Liver (tissue), 3 donors: ENCODE measurements around the gene PSMB4.

ENCODE experiments used
- ATF3 ChIP-seq: IDR thresholded peaks from 2 replicates; pipeline ENCODE4 v1.6.1; 2016; ENCODE audit warnings: antibody characterized with exemption
- CTCF ChIP-seq: fragments of 150-350 bp; IDR thresholded peaks from 2 replicates; pipeline ENCODE4 v1.5.1; 2017; ENCODE audit warnings: improper control_type of control experiment, low read depth, low read length; ENCODE audit not compliant: missing input control
- EGR1 ChIP-seq, 2 donors: IDR thresholded peaks; 2 replicates each; pipeline ENCODE4 v1.6.1; 2016 to 2018; ENCODE audit warnings: antibody characterized with exemption in 2 of 2, low read depth in 2 of 2
- GABPA ChIP-seq, 2 donors: IDR thresholded peaks in 1 of 2; conservative IDR thresholded peaks in 1 of 2; 2 replicates each; pipeline ENCODE4 v1.6.1; 2016; ENCODE audit warnings: antibody characterized with exemption in 2 of 2, mild to moderate bottlenecking in 1 of 2, moderate library complexity in 1 of 2
- MAX ChIP-seq: IDR thresholded peaks from 2 replicates; pipeline ENCODE4 v1.6.1; 2016; ENCODE audit warnings: antibody characterized with exemption
- RAD21 ChIP-seq, 2 donors: IDR thresholded peaks; 2 replicates each; pipeline ENCODE4 v1.6.1; 2016; ENCODE audit warnings: antibody characterized with exemption in 2 of 2, mild to moderate bottlenecking in 2 of 2
- REST ChIP-seq: IDR thresholded peaks from 2 replicates; pipeline ENCODE4 v1.6.1; 2016; ENCODE audit warnings: antibody characterized with exemption, mild to moderate bottlenecking
- RXRA ChIP-seq, 2 donors: IDR thresholded peaks; 2 replicates each; pipeline ENCODE4 v1.6.1; 2017 to 2018; ENCODE audit warnings: antibody characterized with exemption in 2 of 2, mild to moderate bottlenecking in 1 of 2
- SP1 ChIP-seq: IDR thresholded peaks from 2 replicates; pipeline ENCODE4 v1.6.1; 2018; ENCODE audit warnings: antibody characterized with exemption, mild to moderate bottlenecking
- TAF1 ChIP-seq: conservative IDR thresholded peaks from 2 replicates; pipeline ENCODE4 v1.6.1; 2016; ENCODE audit warnings: antibody characterized with exemption, mild to moderate bottlenecking
- ZBTB33 ChIP-seq: IDR thresholded peaks from 2 replicates; pipeline ENCODE4 v1.6.1; 2016; ENCODE audit warnings: antibody characterized with exemption
- donor health status: healthy.
- donor health status: healthy.

GRCh38 chr1:151402764-151403163 is 3.4 kb downstream of the PSMB4 start:
- no peak for TF ChIP-seq CTCF
- TF ChIP-seq GABPA (IDR thresholded peaks at IDR 0.05 in 1 of 2, conservative IDR thresholded peaks at IDR 0.05 in 1 of 2) = no peak
- no peak for TF ChIP-seq ATF3
- no peak for TF ChIP-seq REST
- no peak for TF ChIP-seq EGR1 (IDR thresholded peaks at IDR 0.05; ENCODE audit: low read depth in 2 of 2)
- no peak for TF ChIP-seq TAF1
- no peak for TF ChIP-seq RAD21 (IDR thresholded peaks at IDR 0.05)
- TF ChIP-seq MAX = no peak
- TF ChIP-seq ZBTB33 = no peak
- TF ChIP-seq RXRA (IDR thresholded peaks at IDR 0.05) = no peak
- no peak for TF ChIP-seq SP1
